Kidney epithelial cell (primary cell): ENCODE results near the gene LIPN. TPM values are rescaled to one million over a fixed set of nuclear protein-coding genes. Genes with fewer than 3 reads are reported as not detected.
A peak's percentile ranks its signal among the peaks of the same experiment; 100 is the strongest.

ENCODE experiments used
- DNase-seq: peaks from one replicate; pipeline ENCODE4 v3.0.0-alpha.2; 2010; ENCODE audit warnings: low read depth
- H3K27me3 ChIP-seq: 2 replicates; pipeline ENCODE4 v1.6.0; 2011; ENCODE audit warnings: low read length; ENCODE audit not compliant: control insufficient read depth, insufficient read depth
- H3K36me3 ChIP-seq: 2 replicates; pipeline ENCODE4 v1.5.1; 2011; ENCODE audit warnings: low read length; ENCODE audit not compliant: control insufficient read depth, insufficient read depth
- H3K4me3 ChIP-seq: 2 replicates; pipeline ENCODE4 v1.5.1; 2011; ENCODE audit warnings: low read depth, mild to moderate bottlenecking, control low read depth, low read length
- CTCF ChIP-seq: IDR thresholded peaks from 2 replicates; pipeline ENCODE4 v1.5.1; 2011; ENCODE audit warnings: mild to moderate bottlenecking, moderate library complexity, low read length, control low read depth, inconsistent platforms; ENCODE audit not compliant: insufficient read depth, poor library complexity, severe bottlenecking
- total RNA-seq: library from RNA; depleted of rRNA; stranded (reverse); fragments of >200 nt; gene quantifications from 2 replicates; pipeline ENCODE4 v1.2.3, GENCODE V29; 2015

LIPN gene
- total RNA-seq: not detected in 2 replicates

- DNase-seq: no peak
- no peaks in the 10 kb centered on the region for H3K27me3 ChIP-seq
- no peaks in the 10 kb centered on the region for H3K36me3 ChIP-seq
- H3K4me3 ChIP-seq: no peak within 1 kb of the TSS
- no peak for TF ChIP-seq CTCF
These were observed at the start of gene LIPN for GRCh38 chr10:88759366-88760101. TSS of gene LIPN (plus strand) at chr10:88760020. CDS start at chr10:88761406, 1,386 bp downstream.

GRCh38 chr10:88715517-88715916 lies 44.3 kb upstream of the LIPN start:
- H3K36me3 ChIP-seq: no peaks in the 10 kb centered on the region
- TF ChIP-seq CTCF: no peak
- no peak overlapping the region for H3K4me3 ChIP-seq
- H3K27me3 ChIP-seq: no peaks in the 10 kb centered on the region
- no peak for DNase-seq

GRCh38 chr10:88721392-88721791 lies 38.4 kb upstream of the LIPN start:
- H3K36me3 ChIP-seq: no peaks in the 10 kb centered on the region
- no peak overlapping the region for H3K4me3 ChIP-seq
- TF ChIP-seq CTCF: no peak
- no peak for DNase-seq
- no peaks in the 10 kb centered on the region for H3K27me3 ChIP-seq

- H3K4me3 ChIP-seq: no peak overlapping the region
- no peaks in the 10 kb centered on the region for H3K36me3 ChIP-seq
- no peak for DNase-seq
- no peaks in the 10 kb centered on the region for H3K27me3 ChIP-seq
- no peak for TF ChIP-seq CTCF
These were observed 34.0 kb upstream of the LIPN start for GRCh38 chr10:88725798-88726197.

- Histone ChIP-seq H3K27me3 (no peaks in the 10 kb centered on the region), H3K4me3 (no peak overlapping the region), H3K36me3 (no peaks in the 10 kb centered on the region)
- TF ChIP-seq CTCF: peak; percentile 14
- DNase-seq: no peak
These were observed 31.6 kb upstream of the LIPN start for GRCh38 chr10:88728107-88728763.

- Histone ChIP-seq H3K4me3 (no peak overlapping the region), H3K36me3 (no peaks in the 10 kb centered on the region), H3K27me3 (no peaks in the 10 kb centered on the region)
- TF ChIP-seq CTCF: no peak
- DNase-seq: no peak
These were observed 29.0 kb upstream of the LIPN start for GRCh38 chr10:88730864-88731263.
